Inferior parietal cortex (tissue), 1 donor: ENCODE results near the gene CSNK1G1.
A peak's percentile ranks its signal among the peaks of the same experiment; 100 is the strongest.

ENCODE experiments used
- DNase-seq: peaks from one replicate; pipeline ENCODE4 v3.0.0-alpha.2; 2016; ENCODE audit errors: extremely low spot score

CSNK1G1 gene

GRCh38 chr15:64153480-64154367 is 202.2 kb downstream of the CSNK1G1 start:
- DNase-seq, result peak; percentile 93

GRCh38 chr15:64152507-64153387 is 203.2 kb downstream of the CSNK1G1 start:
- DNase-seq, result no peak

GRCh38 chr15:64151727-64152506 is 204.1 kb downstream of the CSNK1G1 start, which contains the start of gene SNX22:
SNX22 (plus strand) TSS chr15:64151731; CDS start chr15:64151776, 45 bp downstream.
- DNase-seq, result no peak

DNA sequence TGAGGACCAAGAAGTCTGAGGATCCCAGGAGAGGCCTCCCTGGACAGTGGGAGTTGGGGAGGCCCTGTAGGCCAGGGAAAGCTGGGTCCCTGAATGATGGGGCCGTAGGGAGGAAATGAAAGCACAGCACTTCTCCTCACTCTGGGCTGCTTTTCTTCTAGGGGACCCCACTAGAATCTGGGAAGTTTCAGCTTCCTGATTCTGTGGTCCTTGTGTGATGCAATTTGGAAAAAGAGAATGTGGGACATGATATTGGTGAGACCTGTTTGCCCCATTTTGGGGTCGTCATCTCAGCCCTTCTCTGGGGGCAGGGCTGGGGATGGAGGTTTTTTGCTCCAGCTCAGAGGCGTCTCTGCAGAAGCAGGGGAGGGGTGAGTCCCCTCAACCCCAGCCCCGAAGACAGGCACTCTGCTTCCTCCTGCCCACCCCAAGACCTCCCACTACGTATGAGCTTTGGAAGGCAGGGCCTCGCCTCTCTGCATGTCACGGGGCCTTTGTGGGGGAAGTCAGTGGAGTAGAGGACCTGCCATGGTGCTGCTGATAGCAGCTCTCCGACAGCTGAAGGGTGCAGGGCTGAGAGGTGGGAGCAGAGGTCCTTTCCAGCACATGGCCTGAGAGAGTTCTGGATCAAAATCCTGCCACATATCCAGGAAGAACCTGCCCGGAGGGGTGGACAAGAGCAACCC is 205.9 kb downstream of the CSNK1G1 start:
- no peak for DNase-seq

GRCh38 chr15:64149424-64149823 is 206.5 kb downstream of the CSNK1G1 start:
- DNase-seq, result no peak

DNA sequence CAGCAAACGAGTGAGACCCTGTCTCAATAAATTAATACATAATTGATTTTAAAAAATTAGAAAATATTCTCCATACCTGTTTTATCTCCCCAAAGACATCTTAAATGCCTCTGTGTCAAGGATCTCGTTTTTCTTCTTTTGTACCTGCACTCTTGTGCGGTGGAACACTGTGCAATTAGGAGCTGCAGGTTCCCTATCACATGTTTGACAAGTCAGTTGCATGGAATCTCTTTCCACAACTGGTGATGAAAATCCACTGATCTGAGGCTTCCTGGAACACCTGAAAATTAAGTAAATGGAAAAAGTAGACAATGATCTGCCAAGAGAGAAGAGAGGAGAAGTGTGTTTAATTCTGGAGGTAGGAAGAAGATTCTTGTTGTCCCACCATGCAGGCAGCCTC is 207.4 kb downstream of the CSNK1G1 start:
- DNase-seq, result no peak

- DNase-seq, result no peak
These were observed 207.8 kb downstream of the CSNK1G1 start for GRCh38 chr15:64148168-64148567.

DNA sequence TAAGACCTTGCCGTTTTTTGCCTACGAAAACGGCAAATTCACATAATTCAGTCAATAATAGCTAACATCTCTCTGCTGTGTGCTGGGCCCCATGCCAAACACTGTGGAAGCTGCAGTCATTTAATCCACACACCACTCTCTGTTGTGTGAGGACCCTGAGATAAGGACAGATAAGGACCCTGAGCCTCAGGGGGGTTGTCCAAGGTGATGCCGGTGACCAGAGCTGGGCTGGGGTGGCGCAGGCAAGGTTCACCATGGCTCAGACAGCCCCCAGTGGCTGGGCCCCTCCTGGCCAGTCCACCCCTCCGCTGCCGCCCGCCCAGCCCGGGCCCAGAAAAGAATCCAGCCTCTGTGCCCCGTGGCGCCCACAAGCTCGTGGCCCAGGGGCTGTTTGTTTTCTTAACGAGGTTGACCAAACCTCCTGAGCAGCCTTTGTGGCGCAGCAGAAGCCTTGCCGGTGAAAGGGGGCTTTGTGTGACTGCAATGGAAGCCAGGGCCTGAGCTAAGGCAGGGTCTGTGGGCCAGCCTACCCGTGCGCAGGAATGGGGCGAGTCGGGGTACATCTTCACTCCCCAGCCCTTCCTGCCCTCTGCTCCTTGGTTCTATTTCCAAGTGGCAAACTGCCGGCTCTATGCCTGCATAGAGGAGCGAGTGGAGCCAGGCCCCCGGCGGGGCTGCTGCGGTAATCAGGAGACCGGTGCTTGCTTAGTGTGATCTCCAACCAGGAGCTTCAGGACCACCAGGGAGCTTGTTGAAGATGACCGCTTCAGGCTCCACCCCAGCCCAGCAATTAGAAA is 208.9 kb downstream of the CSNK1G1 start:
- DNase-seq, result no peak

GRCh38 chr15:64146520-64146884 is 209.5 kb downstream of the CSNK1G1 start:
- no peak for DNase-seq

DNA sequence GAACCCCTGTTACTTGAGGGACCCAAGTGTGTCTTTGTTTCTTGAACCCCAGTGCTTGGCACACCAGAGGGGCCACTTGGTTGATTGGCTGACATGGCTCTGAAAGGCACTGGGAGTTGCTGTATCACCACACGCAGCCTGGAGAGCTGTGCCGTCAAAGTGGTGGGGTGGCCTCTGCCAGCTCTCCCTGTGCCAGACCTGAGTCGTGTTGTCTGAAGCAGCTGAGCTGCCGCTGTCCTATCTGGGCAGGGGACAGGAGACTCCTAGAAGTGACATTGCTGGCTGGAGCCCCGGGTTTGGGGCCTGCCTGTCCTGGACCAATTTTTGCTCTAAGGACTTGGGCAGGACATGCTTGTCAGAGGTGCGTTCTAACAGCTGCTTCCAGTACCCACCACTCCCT is 209.9 kb downstream of the CSNK1G1 start:
- no peak for DNase-seq

DNA sequence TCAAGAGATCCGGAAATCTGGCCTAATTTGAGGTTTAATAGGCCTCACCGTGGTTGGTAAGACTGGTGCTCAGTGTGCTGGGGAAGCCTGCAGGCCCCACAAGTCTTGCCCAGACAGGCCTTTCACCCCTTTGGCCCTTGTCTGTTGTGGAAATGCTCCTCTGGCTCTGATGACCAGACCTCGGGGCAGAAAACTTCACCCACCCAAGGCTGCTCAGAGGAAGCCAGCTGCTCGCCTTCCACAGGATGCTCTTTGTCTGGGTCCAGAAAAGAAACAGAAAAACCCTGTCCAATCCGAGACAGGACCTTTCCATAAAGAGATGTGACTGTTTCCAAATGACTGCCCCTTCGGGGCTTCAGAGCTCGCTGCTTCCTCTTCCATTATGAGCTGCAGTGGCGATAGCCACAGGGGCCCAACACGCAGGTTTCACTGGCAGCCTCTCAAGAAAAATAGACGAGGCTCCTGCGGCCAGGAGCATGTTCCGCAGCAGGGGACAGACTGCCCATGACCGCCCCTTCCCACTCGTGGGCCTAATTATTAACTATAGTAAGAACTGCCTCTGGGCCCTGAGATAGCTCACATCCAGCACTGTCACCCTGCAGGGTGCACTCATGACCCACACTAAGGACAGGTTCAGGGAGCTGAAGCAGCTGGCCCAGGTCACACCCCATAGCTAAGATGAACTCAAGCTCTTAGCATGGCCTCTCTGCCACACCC is 211.2 kb downstream of the CSNK1G1 start:
- DNase-seq, result no peak

DNA sequence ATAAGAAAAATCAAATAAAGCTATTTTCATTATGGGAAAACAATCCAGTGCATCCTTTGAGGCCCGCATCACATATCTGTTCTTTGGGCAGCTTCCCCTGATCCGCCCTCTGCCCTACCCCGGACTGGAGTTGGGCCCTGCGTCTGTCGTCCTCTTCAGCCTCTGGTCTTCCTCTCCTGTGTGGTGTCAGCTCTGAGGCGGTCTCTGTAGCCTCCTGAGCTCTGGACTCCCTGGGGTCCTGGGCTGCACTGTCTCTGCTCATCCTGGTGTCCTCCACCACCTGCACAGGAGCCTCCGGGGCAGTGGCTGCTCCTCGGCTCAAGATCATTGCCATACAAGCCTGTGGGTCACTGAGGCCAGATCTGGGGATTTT is 211.8 kb downstream of the CSNK1G1 start:
- DNase-seq, result no peak

GRCh38 chr15:64143276-64143675 is 212.7 kb downstream of the CSNK1G1 start:
- DNase-seq, result no peak

GRCh38 chr15:64141798-64142512 is 214.0 kb downstream of the CSNK1G1 start:
- DNase-seq, result no peak

DNA sequence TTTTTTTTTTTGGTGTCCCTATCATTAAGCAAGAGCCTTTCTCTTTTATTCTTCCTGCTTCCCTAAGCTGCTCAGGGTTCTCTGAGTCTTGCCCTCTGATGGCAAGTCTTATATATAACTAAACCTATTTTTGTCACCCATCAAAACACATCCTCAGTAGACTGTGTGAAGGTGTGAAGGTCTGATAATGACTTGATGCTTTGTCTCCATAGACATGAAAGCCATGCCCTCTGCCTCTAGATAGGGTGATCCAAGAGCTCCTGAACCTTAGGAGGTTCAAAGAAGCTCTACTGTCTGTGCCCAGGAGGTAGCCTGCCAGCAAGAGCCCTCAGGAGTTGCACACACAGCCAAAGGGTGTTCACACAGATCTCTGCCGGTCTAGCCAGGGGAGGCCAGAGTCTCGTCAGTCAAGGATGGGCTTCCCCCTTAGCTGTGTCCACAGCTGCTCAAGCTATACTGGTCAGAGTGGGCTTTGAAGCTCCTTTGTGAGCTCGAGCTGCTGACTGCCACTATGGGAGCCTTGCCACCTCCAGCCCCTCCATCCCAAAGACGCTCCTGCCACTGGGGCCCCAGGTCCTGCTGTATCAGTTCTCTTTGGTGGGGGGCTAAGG is 217.5 kb downstream of the CSNK1G1 start:
- no peak for DNase-seq

DNA sequence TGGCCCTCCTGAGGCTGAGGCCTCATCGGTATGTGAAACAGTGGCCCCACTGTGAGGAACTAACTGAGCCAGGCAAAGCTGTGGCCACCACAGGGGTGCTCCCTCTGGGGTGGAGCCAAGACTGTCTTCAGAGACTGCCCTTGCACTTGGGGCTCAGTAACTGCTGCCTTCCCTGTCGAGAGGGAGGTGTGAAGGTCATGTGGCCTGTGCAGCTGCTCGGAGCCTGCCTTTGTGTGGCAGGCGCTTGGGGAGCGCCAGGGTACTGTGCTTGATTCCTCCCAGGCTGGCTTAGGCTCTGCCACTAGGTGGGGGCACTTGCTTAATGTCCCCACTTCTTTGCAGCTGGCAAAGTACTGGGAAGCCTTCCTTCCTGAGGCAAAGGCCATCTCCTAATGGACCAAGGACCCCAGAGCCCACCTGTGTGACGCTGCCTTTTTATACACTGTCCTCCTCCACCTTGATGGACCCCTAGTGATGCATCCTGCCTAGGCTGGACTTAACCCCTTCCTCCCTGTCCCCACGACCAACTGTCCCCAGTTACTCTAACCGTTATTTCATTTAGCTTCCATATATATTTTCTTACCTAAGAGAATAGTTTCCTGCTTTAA is 218.6 kb downstream of the CSNK1G1 start:
- no peak for DNase-seq

DNA sequence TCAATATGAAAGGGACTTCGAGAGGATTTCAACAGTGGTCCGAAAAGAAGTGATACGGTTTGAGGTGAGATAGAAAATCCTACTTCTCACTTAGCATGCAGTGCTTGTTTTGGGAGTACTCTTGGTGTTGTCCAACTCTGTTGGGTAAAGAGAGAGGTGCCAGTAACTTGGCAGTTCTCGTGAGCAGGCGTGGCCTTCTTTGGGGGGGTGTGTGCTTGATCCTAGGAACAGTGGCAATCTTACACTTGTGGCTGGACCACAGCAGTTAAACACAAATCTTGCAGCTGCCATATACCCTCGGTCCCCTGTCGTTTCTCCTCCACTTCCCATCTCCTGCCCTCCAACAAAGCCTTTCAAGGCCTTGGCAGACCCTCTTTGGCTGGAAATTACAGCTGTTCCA is 219.6 kb downstream of the CSNK1G1 start:
- no peak for DNase-seq

- peak; percentile 60 for DNase-seq
These were observed 221.6 kb downstream of the CSNK1G1 start for GRCh38 chr15:64134345-64134829.
